ENCODE data around the gene NTNG2. TPM values are rescaled to one million over a fixed set of nuclear protein-coding genes. Genes with fewer than 3 reads are reported as not detected.

NTNG2 gene
- total and polyA plus RNA-seq, 2 donors (not counting 1 experiment from before 2014, with no cell fraction given), result 1.3 to 2.1 TPM

DNA sequence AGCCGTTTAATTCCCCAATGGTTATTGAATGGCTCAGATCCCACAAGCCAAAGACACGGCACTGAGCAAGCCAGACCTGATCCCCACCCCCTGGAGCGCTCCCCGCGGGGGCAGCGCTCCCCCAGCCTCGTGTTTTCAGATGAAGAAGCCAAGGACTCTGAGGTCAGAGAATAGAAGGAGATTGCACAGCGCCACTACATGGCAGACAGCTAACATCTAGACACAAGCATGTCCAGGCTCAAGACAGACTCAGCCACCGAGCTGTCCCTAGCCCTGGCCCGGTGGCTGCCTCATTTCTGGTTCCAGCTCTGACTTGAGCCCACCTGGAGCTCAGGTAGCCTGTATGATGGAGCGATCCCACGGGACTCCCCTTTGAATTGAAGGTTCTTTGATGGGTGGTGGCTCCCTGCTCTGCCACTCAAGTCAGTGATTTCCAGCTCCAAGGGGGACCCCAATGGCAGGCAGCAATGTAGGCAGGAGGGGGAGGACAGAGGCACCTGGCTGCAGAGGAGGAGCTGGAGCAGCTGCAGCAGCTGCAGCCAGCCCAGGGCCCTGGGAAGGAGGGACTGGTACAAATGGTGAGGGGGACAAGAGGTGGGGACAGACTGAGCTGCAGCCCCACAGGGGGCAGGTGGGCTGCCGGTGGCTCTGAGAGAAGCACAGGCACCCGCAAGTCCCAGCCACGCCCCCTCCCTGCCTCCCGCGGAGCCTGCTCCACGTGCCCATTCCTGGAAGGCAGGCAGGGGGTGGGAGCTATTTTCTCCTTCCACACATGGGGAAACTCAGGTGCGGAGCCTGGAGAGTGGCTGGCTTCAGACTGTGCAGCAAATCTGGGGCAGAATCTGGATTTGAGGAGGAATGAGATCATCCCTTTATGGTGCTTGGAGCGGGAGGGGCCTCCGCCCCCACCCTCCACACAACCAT lies 40.2 kb downstream of the NTNG2 start:
- TF ChIP-seq, protein P1, sequence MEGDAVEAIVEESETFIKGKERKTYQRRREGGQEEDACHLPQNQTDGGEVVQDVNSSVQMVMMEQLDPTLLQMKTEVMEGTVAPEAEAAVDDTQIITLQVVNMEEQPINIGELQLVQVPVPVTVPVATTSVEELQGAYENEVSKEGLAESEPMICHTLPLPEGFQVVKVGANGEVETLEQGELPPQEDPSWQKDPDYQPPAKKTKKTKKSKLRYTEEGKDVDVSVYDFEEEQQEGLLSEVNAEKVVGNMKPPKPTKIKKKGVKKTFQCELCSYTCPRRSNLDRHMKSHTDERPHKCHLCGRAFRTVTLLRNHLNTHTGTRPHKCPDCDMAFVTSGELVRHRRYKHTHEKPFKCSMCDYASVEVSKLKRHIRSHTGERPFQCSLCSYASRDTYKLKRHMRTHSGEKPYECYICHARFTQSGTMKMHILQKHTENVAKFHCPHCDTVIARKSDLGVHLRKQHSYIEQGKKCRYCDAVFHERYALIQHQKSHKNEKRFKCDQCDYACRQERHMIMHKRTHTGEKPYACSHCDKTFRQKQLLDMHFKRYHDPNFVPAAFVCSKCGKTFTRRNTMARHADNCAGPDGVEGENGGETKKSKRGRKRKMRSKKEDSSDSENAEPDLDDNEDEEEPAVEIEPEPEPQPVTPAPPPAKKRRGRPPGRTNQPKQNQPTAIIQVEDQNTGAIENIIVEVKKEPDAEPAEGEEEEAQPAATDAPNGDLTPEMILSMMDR (conservative IDR thresholded peaks at IDR 0.05 in 1 of 2, IDR thresholded peaks at IDR 0.05 in 1 of 2; ENCODE audit: low read depth in 1 of 2, low read length in 2 of 2), result no peak
- H3K4me3 ChIP-seq (replicated peaks in 1 of 4; ENCODE audit: control extremely low read depth in 1 of 4, insufficient read depth in 1 of 4, low read depth in 3 of 4, low read length in 4 of 4), result no peak overlapping the region
- no peak overlapping the region for H3K27ac ChIP-seq (ENCODE audit: insufficient read depth, low read length)
- H3K4me2 ChIP-seq (ENCODE audit: extremely low read depth, insufficient read depth, low read length), result no peak overlapping the region
- H3K79me2 ChIP-seq (ENCODE audit: control insufficient read depth, insufficient read depth, low read length), result no peaks in the 10 kb centered on the region
- H3K9me3 ChIP-seq (ENCODE audit: control insufficient read depth, insufficient read depth, low read depth, low read length), result no peaks in the 10 kb centered on the region
- DNase-seq (ENCODE audit: low read depth in 2 of 2), result no peak
- H3K9ac ChIP-seq (ENCODE audit: insufficient read depth, low read length), result no peak overlapping the region
- H2AFZ ChIP-seq (ENCODE audit: low read length), result no peak overlapping the region
- H4K20me1 ChIP-seq (ENCODE audit: control insufficient read depth, extremely low read depth, insufficient read depth, low read length), result no peaks in the 10 kb centered on the region
- H3K36me3 ChIP-seq (ENCODE audit: control insufficient read depth, insufficient read depth, low read length), result no peaks in the 10 kb centered on the region
- H3K27me3 ChIP-seq (ENCODE audit: control insufficient read depth, insufficient read depth, low read length), result peaks cover 16% of the 10 kb centered on the region
- no peaks in the 10 kb centered on the region for H3K4me1 ChIP-seq (ENCODE audit: control insufficient read depth, extremely low read depth, insufficient read depth, low read length)

DNA sequence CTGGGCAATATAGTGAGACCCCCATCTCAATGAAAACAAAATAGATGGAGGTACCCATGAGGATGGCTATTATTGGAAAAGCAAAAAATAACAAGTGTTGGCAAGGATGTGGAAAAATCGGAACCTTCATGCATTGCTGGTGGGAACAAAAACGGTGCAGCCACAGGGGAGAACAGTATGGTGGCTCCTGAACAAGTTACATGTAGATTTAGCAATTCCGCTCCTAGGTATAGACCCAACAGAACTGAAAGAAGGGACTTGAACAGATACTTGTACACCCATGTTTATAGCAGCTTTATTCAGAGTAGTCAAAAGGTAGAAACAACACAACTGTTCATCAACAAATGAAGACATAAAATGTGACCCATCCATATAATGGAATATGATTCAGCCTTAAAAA lies 43.0 kb downstream of the NTNG2 start:
- Histone ChIP-seq H3K4me2 (ENCODE audit: extremely low read depth, insufficient read depth, low read length) (no peak overlapping the region), H3K36me3 (ENCODE audit: control insufficient read depth, insufficient read depth, low read length) (no peaks in the 10 kb centered on the region), H3K9me3 (ENCODE audit: control insufficient read depth, insufficient read depth, low read depth, low read length) (no peaks in the 10 kb centered on the region), H3K79me2 (ENCODE audit: control insufficient read depth, insufficient read depth, low read length) (no peaks in the 10 kb centered on the region), H3K4me3 (replicated peaks in 1 of 4; ENCODE audit: control extremely low read depth in 1 of 4, insufficient read depth in 1 of 4, low read depth in 3 of 4, low read length in 4 of 4) (no peak overlapping the region), H3K27me3 (ENCODE audit: control insufficient read depth, insufficient read depth, low read length) (peaks cover 16% of the 10 kb centered on the region), H3K9ac (ENCODE audit: insufficient read depth, low read length) (no peak overlapping the region), H4K20me1 (ENCODE audit: control insufficient read depth, extremely low read depth, insufficient read depth, low read length) (no peaks in the 10 kb centered on the region), H3K27ac (ENCODE audit: insufficient read depth, low read length) (no peak overlapping the region), H3K4me1 (ENCODE audit: control insufficient read depth, extremely low read depth, insufficient read depth, low read length) (no peaks in the 10 kb centered on the region), H2AFZ (ENCODE audit: low read length) (no peak overlapping the region)
- TF ChIP-seq, protein P1 (conservative IDR thresholded peaks at IDR 0.05 in 1 of 2, IDR thresholded peaks at IDR 0.05 in 1 of 2; ENCODE audit: low read depth in 1 of 2, low read length in 2 of 2), result no peak
- TF ChIP-seq EZH2 (IDR thresholded peaks at IDR 0.05; ENCODE audit: low read length, missing control alignments), result no peak
- DNase-seq (ENCODE audit: low read depth in 2 of 2), result no peak

DNA sequence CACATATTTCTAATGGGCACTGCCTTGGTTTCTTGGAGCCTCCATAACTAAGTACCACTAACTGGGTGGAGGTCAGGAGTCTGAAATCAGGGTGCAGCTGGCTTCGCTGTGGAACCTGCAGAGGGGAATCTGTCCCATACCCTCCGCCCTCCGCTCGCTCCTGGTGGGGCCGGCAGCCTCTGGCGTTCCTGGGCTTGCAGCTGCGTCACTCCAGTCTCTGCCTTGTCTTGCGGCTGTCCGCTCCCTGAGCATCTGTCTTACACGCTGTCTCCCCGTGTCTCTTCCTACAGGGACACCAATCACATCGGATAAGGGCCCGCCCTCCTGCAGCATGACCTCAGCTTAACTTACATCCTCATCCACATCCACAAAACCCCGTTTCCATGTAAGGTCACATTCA lies 45.4 kb downstream of the NTNG2 start:
- Histone ChIP-seq H3K9me3 (ENCODE audit: control insufficient read depth, insufficient read depth, low read depth, low read length) (no peaks in the 10 kb centered on the region), H3K4me2 (ENCODE audit: extremely low read depth, insufficient read depth, low read length) (no peak overlapping the region), H2AFZ (ENCODE audit: low read length) (no peak overlapping the region), H3K36me3 (ENCODE audit: control insufficient read depth, insufficient read depth, low read length) (no peaks in the 10 kb centered on the region), H3K9ac (ENCODE audit: insufficient read depth, low read length) (no peak overlapping the region), H3K27me3 (ENCODE audit: control insufficient read depth, insufficient read depth, low read length) (peaks cover 8% of the 10 kb centered on the region), H4K20me1 (ENCODE audit: control insufficient read depth, extremely low read depth, insufficient read depth, low read length) (no peaks in the 10 kb centered on the region), H3K4me1 (ENCODE audit: control insufficient read depth, extremely low read depth, insufficient read depth, low read length) (no peaks in the 10 kb centered on the region), H3K79me2 (ENCODE audit: control insufficient read depth, insufficient read depth, low read length) (no peaks in the 10 kb centered on the region), H3K4me3 (replicated peaks in 1 of 4; ENCODE audit: control extremely low read depth in 1 of 4, insufficient read depth in 1 of 4, low read depth in 3 of 4, low read length in 4 of 4) (no peak overlapping the region), H3K27ac (ENCODE audit: insufficient read depth, low read length) (no peak overlapping the region)
- DNase-seq (ENCODE audit: low read depth in 2 of 2), result no peak
- no peak for TF ChIP-seq EZH2 (IDR thresholded peaks at IDR 0.05; ENCODE audit: low read length, missing control alignments)
- TF ChIP-seq, protein P1 (conservative IDR thresholded peaks at IDR 0.05 in 1 of 2, IDR thresholded peaks at IDR 0.05 in 1 of 2; ENCODE audit: low read depth in 1 of 2, low read length in 2 of 2), result no peak
